HEK293 (cell line): ENCODE results near the gene PIK3R4.
A peak's percentile ranks its signal among the peaks of the same experiment; 100 is the strongest.

Experiments
- CTCF ChIA-PET: fragments of 350-600 bp; formaldehyde crosslinking; extraction: SDS; loops from one replicate; lab custom pipeline; 2021; ENCODE audit warnings: antibody characterized with exemption; lab: Yijun Ruan, JAX
- POLR2A ChIA-PET: fragments of 300-600 bp; formaldehyde crosslinking; extraction: SDS; loops from one replicate; lab custom pipeline; 2020; ENCODE audit warnings: antibody characterized with exemption, inconsistent platforms; lab: Yijun Ruan, JAX
- H3K27ac ChIP-seq: fragments of 200-500 bp; sonication (Bioruptor generic); 2 replicates; pipeline ENCODE4 v1.5.1; 2014; ENCODE audit warnings: low read depth, low read length, control low read depth, inconsistent platforms; ENCODE audit errors: extremely low read depth
- H3K36me3 ChIP-seq, 2 experiments: fragments of 200-500 bp in 1 of 2; sonication (Bioruptor generic) in 1 of 2; 1 replicate in 1 of 2; 2 replicates in 1 of 2; pipeline ENCODE4 v1.5.1; 2014 to 2017; ENCODE audit warnings: inconsistent platforms in 2 of 2, low read length in 2 of 2; ENCODE audit not compliant: control insufficient read depth in 2 of 2, insufficient read depth in 1 of 2
- H3K4me1 ChIP-seq: fragments of 200-500 bp; sonication (Bioruptor generic); 2 replicates; pipeline ENCODE4 v1.5.1; 2014; ENCODE audit warnings: mild to moderate bottlenecking, low read length, inconsistent platforms; ENCODE audit not compliant: control insufficient read depth, insufficient read depth
- H3K4me3 ChIP-seq: 2 replicates; pipeline ENCODE4 v1.5.1; 2011; ENCODE audit warnings: low read depth, mild to moderate bottlenecking, control low read depth, low read length, moderate library complexity
- H3K9me3 ChIP-seq: fragments of 200-500 bp; sonication (Bioruptor generic); 2 replicates; pipeline ENCODE4 v1.5.1; 2014; ENCODE audit warnings: low read depth, low read length, inconsistent platforms; ENCODE audit not compliant: control insufficient read depth, insufficient read depth
- BCL11B ChIP-seq: fragments of 450-650 bp; formaldehyde crosslinking; IDR thresholded peaks from 2 replicates; pipeline ENCODE4 v1.5.1; 2016; ENCODE audit warnings: low read depth, missing biosample characterization, missing genetic modification characterization
- FEZF1 ChIP-seq: fragments of 450-650 bp; formaldehyde crosslinking; IDR thresholded peaks from 2 replicates; pipeline ENCODE4 v1.5.1; 2016; ENCODE audit warnings: missing biosample characterization, missing genetic modification characterization
- GFI1B ChIP-seq: fragments of 450-650 bp; formaldehyde crosslinking; IDR thresholded peaks from 2 replicates; pipeline ENCODE4 v1.5.1; 2016; ENCODE audit warnings: missing biosample characterization, missing genetic modification characterization
- GLIS1 ChIP-seq: fragments of 450-650 bp; formaldehyde crosslinking; IDR thresholded peaks from 2 replicates; pipeline ENCODE4 v1.5.1; 2016; ENCODE audit warnings: missing biosample characterization, missing genetic modification characterization
- HOXC10 ChIP-seq: sonication (generic); formaldehyde crosslinking; IDR thresholded peaks from 2 replicates; pipeline ENCODE4 v1.8.1; 2023; ENCODE audit warnings: mild to moderate bottlenecking, missing genetic modification reagents
- KLF8 ChIP-seq: fragments of 450-650 bp; formaldehyde crosslinking; IDR thresholded peaks from 2 replicates; pipeline ENCODE4 v1.5.1; 2016; ENCODE audit warnings: missing biosample characterization, missing genetic modification characterization
- OSR2 ChIP-seq: fragments of 450-650 bp; formaldehyde crosslinking; IDR thresholded peaks from 2 replicates; pipeline ENCODE4 v1.5.1; 2016; ENCODE audit warnings: missing biosample characterization, missing genetic modification characterization
- SP3 ChIP-seq: fragments of 450-650 bp; formaldehyde crosslinking; IDR thresholded peaks from 2 replicates; pipeline ENCODE4 v1.5.1; 2016; ENCODE audit warnings: missing biosample characterization, missing genetic modification characterization
- ZFP69B ChIP-seq: fragments of 450-650 bp; formaldehyde crosslinking; IDR thresholded peaks from 2 replicates; pipeline ENCODE4 v1.5.1; 2016; ENCODE audit warnings: missing biosample characterization, missing genetic modification characterization
- ZNF121 ChIP-seq: fragments of 450-650 bp; formaldehyde crosslinking; IDR thresholded peaks from 2 replicates; pipeline ENCODE4 v1.5.1; 2016; ENCODE audit warnings: missing biosample characterization, missing genetic modification characterization
- ZNF140 ChIP-seq: fragments of 450-650 bp; formaldehyde crosslinking; IDR thresholded peaks from 2 replicates; pipeline ENCODE4 v1.5.1; 2016; ENCODE audit warnings: missing biosample characterization, missing genetic modification characterization
- ZNF169 ChIP-seq: fragments of 450-650 bp; formaldehyde crosslinking; IDR thresholded peaks from 2 replicates; pipeline ENCODE4 v1.5.1; 2016; ENCODE audit warnings: missing biosample characterization, missing genetic modification characterization
- ZNF366 ChIP-seq: fragments of 450-650 bp; formaldehyde crosslinking; conservative IDR thresholded peaks from 2 replicates; pipeline ENCODE4 v1.5.1; 2016; ENCODE audit warnings: missing biosample characterization, missing genetic modification characterization
- ZNF391 ChIP-seq: fragments of 450-650 bp; formaldehyde crosslinking; IDR thresholded peaks from 2 replicates; pipeline ENCODE4 v1.5.1; 2016; ENCODE audit warnings: low read depth, missing biosample characterization, missing genetic modification characterization, borderline replicate concordance
- ZNF571 ChIP-seq: fragments of 450-650 bp; formaldehyde crosslinking; IDR thresholded peaks from 2 replicates; pipeline ENCODE4 v1.5.0; 2017; ENCODE audit warnings: missing biosample characterization, missing genetic modification characterization
- ZNF624 ChIP-seq: fragments of 450-650 bp; formaldehyde crosslinking; IDR thresholded peaks from 2 replicates; pipeline ENCODE4 v1.5.1; 2017; ENCODE audit warnings: missing biosample characterization, missing genetic modification characterization
- ZNF629 ChIP-seq: fragments of 450-650 bp; formaldehyde crosslinking; IDR thresholded peaks from 2 replicates; pipeline ENCODE4 v1.5.1; 2017; ENCODE audit warnings: missing biosample characterization, missing genetic modification characterization
- ZNF658 ChIP-seq: fragments of 450-650 bp; formaldehyde crosslinking; IDR thresholded peaks from 2 replicates; pipeline ENCODE4; 2016; ENCODE audit warnings: missing biosample characterization, missing genetic modification characterization
- TF ChIP-seq, protein P1 (sequence below): fragments of 450-650 bp; IDR thresholded peaks from 2 replicates; pipeline ENCODE4 v1.5.1; 2018; ENCODE audit warnings: missing biosample characterization, missing genetic modification characterization
- TF ChIP-seq, protein P2 (sequence below): fragments of 450-650 bp; formaldehyde crosslinking; conservative IDR thresholded peaks from 2 replicates; pipeline ENCODE4 v1.5.1; 2016; ENCODE audit warnings: low read depth, missing biosample characterization, missing genetic modification characterization
- TF ChIP-seq, protein P3 (sequence below): fragments of 450-650 bp; formaldehyde crosslinking; IDR thresholded peaks from 2 replicates; pipeline ENCODE4 v1.5.1; 2016; ENCODE audit warnings: missing biosample characterization, missing genetic modification characterization
- TF ChIP-seq, protein P4 (sequence below): sonication (generic); formaldehyde crosslinking; IDR thresholded peaks from 2 replicates; pipeline ENCODE4 v1.8.1; 2022; ENCODE audit warnings: mild to moderate bottlenecking, moderate library complexity, missing genetic modification reagents
- TF ChIP-seq, protein P5 (sequence below): fragments of 450-650 bp; IDR thresholded peaks from 2 replicates; pipeline ENCODE4 v1.5.1; 2018; ENCODE audit warnings: missing biosample characterization, mild to moderate bottlenecking, missing genetic modification characterization
- TF ChIP-seq, protein P6 (sequence below): fragments of 450-650 bp; formaldehyde crosslinking; IDR thresholded peaks from 2 replicates; pipeline ENCODE4 v1.5.1; 2017; ENCODE audit warnings: missing biosample characterization, missing genetic modification characterization

The PIK3R4 gene

DNA sequence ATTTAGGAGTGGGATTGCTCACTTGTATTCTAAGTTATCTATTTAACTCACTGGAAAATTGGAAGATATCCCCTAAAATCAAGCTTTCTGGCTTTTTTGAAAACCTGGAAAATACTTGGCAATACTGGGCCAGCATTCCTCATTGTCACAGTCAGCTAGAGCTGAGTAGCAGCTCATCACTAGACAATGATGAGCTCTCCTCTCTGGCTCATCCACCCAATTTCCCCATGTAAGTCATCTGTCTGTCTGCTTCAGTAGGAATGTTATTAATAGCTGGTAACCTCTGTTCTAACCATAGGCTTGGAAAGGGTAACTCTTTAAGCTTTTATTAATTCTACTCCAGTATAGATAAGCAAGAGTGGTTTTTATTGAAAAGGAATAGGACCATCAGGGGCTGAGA is 39.7 kb upstream of the PIK3R4 start:
- Histone ChIP-seq H3K4me1 (peaks cover 13% of the 10 kb centered on the region), H3K9me3 (no peaks in the 10 kb centered on the region), H3K27ac (no peak overlapping the region)
- POLR2A ChIA-PET: no interaction called here
- TF ChIP-seq ZNF571 (tag by site-specific recombination) (no peak), SP3 (tag by site-specific recombination) (no peak), ZNF624 (tag by site-specific recombination) (no peak), ZNF658 (tag by site-specific recombination) (no peak), GLIS1 (no peak), ZNF121 (tag by site-specific recombination) (no peak), GFI1B (no peak), ZFP69B (no peak), BCL11B (no peak), ZNF140 (tag by site-specific recombination) (no peak), ZNF629 (tag by site-specific recombination) (no peak)
- TF ChIP-seq, protein P1, sequence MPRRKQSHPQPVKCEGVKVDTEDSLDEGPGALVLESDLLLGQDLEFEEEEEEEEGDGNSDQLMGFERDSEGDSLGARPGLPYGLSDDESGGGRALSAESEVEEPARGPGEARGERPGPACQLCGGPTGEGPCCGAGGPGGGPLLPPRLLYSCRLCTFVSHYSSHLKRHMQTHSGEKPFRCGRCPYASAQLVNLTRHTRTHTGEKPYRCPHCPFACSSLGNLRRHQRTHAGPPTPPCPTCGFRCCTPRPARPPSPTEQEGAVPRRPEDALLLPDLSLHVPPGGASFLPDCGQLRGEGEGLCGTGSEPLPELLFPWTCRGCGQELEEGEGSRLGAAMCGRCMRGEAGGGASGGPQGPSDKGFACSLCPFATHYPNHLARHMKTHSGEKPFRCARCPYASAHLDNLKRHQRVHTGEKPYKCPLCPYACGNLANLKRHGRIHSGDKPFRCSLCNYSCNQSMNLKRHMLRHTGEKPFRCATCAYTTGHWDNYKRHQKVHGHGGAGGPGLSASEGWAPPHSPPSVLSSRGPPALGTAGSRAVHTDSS (tag by site-specific recombination): no peak
- TF ChIP-seq, protein P2, sequence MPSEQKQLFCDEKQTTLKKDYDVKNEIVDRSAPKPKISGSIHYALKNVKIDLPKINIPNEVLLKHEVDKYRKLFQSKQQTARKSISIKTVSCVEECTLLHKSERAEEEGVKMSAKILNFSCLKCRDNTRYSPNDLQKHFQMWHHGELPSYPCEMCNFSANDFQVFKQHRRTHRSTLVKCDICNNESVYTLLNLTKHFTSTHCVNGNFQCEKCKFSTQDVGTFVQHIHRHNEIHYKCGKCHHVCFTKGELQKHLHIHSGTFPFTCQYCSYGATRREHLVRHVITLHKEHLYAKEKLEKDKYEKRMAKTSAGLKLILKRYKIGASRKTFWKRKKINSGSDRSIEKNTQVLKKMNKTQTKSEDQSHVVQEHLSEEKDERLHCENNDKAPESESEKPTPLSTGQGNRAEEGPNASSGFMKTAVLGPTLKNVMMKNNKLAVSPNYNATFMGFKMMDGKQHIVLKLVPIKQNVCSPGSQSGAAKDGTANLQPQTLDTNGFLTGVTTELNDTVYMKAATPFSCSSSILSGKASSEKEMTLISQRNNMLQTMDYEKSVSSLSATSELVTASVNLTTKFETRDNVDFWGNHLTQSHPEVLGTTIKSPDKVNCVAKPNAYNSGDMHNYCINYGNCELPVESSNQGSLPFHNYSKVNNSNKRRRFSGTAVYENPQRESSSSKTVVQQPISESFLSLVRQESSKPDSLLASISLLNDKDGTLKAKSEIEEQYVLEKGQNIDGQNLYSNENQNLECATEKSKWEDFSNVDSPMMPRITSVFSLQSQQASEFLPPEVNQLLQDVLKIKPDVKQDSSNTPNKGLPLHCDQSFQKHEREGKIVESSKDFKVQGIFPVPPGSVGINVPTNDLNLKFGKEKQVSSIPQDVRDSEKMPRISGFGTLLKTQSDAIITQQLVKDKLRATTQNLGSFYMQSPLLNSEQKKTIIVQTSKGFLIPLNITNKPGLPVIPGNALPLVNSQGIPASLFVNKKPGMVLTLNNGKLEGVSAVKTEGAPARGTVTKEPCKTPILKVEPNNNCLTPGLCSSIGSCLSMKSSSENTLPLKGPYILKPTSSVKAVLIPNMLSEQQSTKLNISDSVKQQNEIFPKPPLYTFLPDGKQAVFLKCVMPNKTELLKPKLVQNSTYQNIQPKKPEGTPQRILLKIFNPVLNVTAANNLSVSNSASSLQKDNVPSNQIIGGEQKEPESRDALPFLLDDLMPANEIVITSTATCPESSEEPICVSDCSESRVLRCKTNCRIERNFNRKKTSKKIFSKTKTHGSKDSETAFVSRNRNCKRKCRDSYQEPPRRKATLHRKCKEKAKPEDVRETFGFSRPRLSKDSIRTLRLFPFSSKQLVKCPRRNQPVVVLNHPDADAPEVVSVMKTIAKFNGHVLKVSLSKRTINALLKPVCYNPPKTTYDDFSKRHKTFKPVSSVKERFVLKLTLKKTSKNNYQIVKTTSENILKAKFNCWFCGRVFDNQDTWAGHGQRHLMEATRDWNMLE: no peak
- TF ChIP-seq, protein P3, sequence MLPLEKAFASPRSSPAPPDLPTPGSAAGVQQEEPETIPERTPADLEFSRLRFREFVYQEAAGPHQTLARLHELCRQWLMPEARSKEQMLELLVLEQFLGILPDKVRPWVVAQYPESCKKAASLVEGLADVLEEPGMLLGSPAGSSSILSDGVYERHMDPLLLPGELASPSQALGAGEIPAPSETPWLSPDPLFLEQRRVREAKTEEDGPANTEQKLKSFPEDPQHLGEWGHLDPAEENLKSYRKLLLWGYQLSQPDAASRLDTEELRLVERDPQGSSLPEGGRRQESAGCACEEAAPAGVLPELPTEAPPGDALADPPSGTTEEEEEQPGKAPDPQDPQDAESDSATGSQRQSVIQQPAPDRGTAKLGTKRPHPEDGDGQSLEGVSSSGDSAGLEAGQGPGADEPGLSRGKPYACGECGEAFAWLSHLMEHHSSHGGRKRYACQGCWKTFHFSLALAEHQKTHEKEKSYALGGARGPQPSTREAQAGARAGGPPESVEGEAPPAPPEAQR (tag by site-specific recombination): no peak
- TF ChIP-seq, protein P4, sequence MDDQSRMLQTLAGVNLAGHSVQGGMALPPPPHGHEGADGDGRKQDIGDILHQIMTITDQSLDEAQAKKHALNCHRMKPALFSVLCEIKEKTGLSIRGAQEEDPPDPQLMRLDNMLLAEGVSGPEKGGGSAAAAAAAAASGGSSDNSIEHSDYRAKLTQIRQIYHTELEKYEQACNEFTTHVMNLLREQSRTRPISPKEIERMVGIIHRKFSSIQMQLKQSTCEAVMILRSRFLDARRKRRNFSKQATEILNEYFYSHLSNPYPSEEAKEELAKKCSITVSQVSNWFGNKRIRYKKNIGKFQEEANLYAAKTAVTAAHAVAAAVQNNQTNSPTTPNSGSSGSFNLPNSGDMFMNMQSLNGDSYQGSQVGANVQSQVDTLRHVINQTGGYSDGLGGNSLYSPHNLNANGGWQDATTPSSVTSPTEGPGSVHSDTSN (CRISPR knock-in tag): no peak
- TF ChIP-seq, all 188 proteins: peak for 0
- CTCF ChIA-PET: interaction anchor here (0.7 to 1.1 kb wide), 2 partner anchors 16 to 26 kb away, joined by 3 to 4 read pairs; no protein-coding TSS in a partner anchor
- H3K36me3 ChIP-seq: no peaks in the 10 kb centered on the region
- no peak overlapping the region for H3K4me3 ChIP-seq

DNA sequence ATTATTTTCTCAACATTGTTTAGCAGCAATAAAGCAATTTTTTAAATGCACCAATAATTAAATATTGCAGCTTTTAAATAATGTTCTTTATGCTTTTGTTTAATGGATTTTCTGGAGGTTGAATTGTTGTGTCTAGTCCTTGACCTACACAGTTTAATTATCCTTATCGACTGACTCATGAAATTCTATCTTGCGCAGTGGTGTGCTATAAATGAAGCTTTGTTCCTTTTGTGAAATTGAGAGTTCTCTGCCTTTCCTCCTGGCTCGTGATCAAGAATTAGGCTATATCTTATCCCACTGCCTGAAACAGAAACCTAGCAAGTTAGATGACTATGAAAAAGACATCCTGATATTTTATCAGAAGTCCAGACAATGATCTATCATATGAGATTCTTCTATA is 37.0 kb upstream of the PIK3R4 start:
- ChIA-PET CTCF (interaction anchor here (0.5 to 1.9 kb wide), 3 partner anchors 24 to 697 kb away, joined by 3 to 5 read pairs (median 3); no protein-coding TSS in a partner anchor), POLR2A (no interaction called here)
- Histone ChIP-seq H3K9me3 (no peaks in the 10 kb centered on the region), H3K27ac (no peak overlapping the region), H3K4me1 (peaks cover 8% of the 10 kb centered on the region), H3K36me3 (no peaks in the 10 kb centered on the region), H3K4me3 (no peak overlapping the region)
- TF ChIP-seq OSR2 (tag by site-specific recombination) (peak; percentile 42; the same call in 1 of the 2 replicates), KLF8 (peak; percentile 24; the same call in 1 of the 2 replicates), ZNF391 (tag by site-specific recombination) (no peak), ZNF366 (0 out of 2 replicates have a peak, but pooled peaks have one; percentile 44), FEZF1 (tag by site-specific recombination) (peak; percentile 91), HOXC10 (CRISPR knock-in tag) (no peak), ZNF169 (tag by site-specific recombination) (no peak)
- TF ChIP-seq, protein P5, sequence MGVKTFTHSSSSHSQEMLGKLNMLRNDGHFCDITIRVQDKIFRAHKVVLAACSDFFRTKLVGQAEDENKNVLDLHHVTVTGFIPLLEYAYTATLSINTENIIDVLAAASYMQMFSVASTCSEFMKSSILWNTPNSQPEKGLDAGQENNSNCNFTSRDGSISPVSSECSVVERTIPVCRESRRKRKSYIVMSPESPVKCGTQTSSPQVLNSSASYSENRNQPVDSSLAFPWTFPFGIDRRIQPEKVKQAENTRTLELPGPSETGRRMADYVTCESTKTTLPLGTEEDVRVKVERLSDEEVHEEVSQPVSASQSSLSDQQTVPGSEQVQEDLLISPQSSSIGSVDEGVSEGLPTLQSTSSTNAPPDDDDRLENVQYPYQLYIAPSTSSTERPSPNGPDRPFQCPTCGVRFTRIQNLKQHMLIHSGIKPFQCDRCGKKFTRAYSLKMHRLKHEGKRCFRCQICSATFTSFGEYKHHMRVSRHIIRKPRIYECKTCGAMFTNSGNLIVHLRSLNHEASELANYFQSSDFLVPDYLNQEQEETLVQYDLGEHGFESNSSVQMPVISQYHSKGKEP (tag by site-specific recombination): peak; percentile 61; the same call in 1 of the 2 replicates
- TF ChIP-seq, protein P6, sequence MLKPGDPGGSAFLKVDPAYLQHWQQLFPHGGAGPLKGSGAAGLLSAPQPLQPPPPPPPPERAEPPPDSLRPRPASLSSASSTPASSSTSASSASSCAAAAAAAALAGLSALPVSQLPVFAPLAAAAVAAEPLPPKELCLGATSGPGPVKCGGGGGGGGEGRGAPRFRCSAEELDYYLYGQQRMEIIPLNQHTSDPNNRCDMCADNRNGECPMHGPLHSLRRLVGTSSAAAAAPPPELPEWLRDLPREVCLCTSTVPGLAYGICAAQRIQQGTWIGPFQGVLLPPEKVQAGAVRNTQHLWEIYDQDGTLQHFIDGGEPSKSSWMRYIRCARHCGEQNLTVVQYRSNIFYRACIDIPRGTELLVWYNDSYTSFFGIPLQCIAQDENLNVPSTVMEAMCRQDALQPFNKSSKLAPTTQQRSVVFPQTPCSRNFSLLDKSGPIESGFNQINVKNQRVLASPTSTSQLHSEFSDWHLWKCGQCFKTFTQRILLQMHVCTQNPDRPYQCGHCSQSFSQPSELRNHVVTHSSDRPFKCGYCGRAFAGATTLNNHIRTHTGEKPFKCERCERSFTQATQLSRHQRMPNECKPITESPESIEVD (tag by site-specific recombination): peak; percentile 91
